HG03432 (cell line): Measurements from ENCODE around the gene SAMHD1.
"Not testable (repeated sequence)": the region's sequence is repeated elsewhere in the genome, so short reads cannot be mapped to it uniquely, and the experiment has no call there.

Source experiments
- ATAC-seq: cut with Tn5 transposase; IDR thresholded peaks from one replicate; pipeline ENCODE4 v1.9.1; 2021; ENCODE audit warnings: mild to moderate bottlenecking, moderate library complexity; ENCODE audit not compliant: unreplicated experiment

SAMHD1 gene

DNA sequence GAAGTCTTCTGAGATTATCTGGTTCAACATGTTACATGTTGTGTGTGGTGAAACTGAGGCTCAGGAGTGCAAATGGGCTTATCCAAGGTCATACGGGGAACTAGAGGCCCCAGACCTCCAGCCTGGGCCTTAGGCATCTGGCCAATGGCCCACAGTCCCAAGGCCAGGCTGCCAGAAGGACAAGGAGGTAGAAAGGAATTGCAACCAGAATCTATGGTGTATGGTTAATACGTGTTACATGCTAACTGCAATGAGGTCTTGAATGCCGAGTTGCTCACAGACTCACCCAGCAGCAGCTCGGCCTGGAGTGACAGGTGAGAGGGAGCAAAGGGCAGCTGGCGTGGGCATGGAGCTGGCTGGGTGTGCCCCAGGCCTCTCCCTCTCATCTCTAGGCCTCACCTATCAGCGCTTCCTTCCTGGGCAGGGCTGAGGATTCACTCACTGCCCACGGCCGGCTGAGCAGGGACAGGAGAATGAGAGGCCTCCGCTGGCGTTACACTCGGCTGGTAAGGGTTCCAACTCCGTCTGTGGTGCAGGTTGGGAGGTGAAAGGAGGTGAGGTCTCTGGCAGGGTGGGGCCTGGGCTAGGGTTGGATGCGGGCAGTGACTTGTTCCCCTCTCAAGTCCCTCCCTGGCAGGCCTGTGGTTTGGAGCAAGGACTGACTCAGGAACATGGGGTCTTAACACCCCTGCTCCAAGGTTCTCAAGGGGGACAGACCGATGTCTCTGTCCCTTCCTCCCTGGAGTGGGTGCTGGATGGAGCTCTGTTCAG lies 75.6 kb downstream of the SAMHD1 start, which contains the start of gene TLDC2:
TLDC2 (plus strand) TSS at position 437 of the 771 bp plus-strand sequence; CDS start at position 474, 37 bp downstream.
- no peak for ATAC-seq

DNA sequence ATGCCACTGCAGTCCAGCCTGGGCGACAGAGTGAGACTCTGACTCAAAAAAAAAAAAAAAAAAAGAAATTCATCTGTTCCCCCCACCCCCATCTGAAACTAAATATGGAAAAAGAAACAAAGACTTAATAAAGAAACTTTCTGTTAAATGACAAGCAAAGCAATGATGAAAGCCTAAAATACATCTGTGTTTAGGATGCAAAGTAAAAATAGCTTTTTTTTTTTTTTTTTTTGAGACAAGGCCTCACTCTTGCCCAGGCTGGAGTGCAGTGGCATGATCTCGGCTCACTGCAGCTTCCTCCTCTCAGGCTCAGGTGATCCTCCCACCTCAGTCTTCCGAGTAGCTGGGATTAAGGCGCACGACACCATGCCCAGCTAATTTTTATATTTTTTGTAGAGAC lies 76.4 kb downstream of the SAMHD1 start:
- ATAC-seq = not testable (repeated sequence)

DNA sequence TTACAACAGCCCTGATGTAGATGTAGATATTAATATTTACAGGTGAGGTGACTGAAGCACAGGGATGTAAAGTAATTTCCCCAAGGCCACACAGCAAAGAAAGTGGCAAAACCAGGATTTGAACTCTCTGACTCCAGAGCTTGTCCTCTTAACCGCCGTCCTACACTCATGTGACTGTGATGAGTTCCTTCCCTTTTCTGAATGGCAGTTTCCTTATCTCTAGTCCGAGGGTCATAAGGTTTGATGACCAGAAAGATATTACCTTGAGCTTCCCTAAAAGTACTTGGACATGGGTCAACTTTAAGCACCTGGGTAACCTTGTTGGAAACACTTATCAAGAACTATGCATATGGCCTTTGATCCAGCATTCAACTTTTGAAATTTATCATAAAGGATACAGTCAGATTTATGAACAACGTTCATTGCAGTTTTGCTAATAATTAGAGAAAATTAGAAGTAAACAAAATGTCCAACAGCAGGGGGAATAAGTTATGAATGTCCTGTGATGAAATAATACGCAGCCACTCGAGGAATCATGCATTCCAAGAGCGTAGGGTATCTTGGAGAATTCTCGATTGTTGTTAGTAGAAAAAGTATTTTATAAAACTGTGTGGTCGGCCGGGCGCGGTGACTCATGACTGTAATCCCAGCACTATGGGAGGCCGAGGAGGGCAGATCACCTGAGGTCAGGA lies 77.9 kb downstream of the SAMHD1 start:
- ATAC-seq = no peak

DNA sequence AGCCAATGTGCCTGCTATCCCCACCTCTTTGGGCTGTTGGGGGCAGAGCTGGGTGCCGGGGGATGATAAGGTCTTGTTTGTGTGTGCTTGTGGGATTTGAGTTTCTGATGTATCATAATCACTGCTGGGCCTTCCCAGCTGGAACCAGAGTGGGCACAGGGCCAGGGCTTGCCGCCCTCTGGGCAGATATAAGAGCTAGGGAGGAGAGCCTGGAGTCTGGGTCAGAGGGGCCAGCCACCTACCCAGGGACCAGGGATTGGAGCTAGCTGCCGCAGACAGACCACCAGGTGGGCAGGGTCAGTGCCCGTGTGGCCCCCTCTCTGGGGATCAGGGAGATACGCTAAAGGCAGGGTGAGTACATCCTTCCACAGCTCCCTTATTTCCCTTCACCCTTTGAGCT lies 78.7 kb downstream of the SAMHD1 start:
- ATAC-seq = no peak

DNA sequence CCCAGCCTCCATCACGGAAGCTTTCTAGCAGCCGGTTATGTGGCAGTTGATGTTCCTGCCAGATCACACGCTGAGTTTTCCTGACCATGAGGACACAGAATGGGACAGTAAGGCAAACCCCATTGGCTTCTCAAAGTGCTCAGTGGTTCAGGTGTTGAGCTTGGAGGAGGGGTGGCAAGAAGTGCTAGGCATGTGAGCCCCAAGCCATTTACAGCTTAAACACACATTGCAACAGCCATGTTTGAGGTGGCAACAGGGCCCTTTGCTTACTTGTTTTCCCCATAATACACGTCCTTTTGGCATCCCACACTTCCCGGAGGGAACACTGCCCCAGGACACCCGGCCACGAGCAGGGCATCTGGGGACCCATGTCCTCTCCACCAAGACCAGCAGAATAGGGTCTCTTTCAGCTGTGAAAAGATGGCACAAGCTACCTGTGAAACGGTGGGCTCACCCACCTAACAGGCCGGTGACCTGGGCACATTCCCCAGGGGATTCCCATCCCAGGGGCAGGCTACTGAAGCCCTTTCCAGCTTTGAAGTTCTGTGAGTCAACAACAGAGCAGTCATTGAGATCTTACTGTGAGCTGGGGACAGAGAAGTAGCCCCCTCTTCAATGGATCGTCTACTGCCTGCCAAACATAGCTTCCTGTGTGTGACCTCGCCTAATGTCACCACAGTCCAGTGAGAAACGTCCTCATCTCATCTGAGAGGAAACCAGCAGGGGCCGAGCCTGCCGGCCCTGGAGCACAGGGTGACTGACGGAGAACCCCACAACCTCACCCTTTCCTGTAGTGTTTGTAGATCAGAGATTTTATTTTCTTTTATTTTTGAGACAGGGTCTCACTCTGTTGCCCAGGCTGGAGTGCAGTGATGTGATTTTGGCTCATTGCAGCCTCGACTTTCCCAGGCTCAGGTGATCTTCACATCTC lies 79.6 kb downstream of the SAMHD1 start:
- no peak for ATAC-seq

DNA sequence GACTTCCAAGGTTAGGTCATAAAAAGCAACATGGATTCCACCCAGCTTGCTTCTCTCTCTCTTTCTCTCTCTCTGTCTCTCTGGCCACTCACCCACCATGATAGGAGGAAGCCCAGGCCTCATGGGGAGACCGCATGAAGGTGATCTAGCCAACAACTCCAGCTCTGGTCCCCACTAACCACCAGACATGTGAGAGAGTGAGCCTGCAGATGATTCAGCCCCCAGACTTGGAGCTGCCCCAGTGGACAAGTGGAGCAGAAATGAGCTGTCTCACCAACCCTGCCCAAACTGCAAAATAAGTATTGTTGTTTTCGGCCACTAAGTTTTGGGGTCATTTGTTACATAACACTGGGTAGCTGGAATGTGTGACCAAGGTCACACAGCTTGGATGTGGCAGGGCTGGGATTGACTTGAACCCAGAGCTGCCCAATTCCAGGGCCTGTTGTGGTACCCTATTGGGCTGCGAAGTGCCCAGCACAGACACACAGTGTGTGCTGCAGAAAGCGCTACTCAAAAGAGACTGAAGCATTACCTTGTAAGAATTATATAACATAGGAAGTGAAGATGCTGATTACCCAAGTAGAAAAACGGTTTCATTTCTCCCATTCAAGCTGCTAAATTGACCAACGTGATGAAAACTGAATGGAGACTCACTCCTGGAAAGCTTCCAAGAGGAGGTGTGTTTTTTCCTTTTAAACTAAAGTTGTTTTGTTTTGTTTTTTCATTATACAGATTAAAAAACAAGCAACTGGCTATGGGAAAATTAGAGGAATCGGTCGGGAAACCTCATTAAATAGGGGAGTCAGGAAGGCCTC lies 84.6 kb downstream of the SAMHD1 start:
- no peak for ATAC-seq

DNA sequence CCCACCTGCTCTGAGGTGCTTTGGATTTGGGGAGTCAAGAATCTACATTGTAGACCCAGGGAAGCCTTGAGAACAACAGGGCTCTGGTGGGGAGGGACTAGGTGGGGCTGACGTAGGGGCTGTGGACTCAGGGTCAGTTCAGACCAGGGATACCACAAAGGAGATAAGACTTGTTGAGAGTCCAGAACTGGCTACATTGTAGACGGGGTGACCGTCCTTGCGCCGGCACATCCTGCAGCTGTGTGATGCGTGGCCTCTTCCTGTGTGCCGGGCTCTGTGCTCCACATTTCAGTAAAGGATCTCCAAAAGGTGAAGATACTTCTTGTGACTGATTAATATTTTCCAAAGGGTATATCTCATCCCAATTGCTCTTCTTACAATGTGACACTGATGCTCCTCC lies 85.3 kb downstream of the SAMHD1 start:
- no peak for ATAC-seq

DNA sequence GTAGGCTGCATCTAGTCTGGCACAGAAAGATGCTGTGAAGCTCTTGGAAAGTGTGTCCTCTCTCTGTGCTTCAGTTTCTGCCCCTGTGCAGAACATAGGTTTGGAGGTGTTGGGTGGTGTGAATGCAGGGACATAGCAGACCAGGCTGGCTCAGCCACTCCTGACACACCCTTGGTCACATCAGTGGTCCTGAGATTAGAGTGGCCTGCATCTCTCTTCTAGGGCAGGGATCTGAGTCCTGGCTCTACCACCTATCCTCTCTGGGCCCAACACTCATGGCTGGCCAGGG lies 85.7 kb downstream of the SAMHD1 start:
- ATAC-seq = no peak

DNA sequence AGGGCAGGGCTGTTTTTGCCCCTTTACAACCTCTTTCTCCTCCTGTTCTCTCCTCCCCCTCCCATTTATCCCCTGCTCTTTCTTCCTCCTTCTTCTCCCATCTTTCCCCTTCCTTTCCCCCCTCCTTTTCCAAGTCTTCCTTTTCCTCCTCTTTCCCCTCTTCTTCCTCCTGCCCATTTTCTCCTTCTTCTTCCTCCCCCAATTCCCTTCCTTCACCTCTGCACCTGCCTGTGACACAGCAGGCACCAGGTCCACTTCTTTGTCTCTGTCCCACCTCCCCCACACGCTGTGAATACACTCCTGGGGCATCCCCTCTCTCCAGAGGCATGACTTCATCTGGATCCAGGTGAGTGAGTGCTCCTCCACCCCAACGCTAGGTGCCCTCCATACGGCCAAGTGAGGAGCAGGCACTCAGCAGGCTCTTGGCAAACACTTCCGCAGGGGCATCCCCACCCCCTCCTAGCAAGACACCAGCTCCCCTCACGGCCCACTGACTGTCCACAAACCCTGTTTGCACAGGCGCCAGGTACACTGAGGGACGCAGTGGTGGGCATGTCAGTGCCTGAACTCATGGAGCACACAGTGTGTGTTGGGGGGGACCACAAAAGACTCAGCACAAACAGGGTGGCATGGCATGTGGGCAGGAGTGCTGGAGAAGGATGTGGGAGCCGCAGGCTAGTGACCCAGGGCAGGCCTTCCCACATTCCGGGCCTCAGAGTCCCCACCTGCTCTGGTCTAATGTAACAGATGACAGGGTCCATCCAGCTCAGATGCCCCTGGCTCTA lies 86.2 kb downstream of the SAMHD1 start:
- ATAC-seq = no peak

DNA sequence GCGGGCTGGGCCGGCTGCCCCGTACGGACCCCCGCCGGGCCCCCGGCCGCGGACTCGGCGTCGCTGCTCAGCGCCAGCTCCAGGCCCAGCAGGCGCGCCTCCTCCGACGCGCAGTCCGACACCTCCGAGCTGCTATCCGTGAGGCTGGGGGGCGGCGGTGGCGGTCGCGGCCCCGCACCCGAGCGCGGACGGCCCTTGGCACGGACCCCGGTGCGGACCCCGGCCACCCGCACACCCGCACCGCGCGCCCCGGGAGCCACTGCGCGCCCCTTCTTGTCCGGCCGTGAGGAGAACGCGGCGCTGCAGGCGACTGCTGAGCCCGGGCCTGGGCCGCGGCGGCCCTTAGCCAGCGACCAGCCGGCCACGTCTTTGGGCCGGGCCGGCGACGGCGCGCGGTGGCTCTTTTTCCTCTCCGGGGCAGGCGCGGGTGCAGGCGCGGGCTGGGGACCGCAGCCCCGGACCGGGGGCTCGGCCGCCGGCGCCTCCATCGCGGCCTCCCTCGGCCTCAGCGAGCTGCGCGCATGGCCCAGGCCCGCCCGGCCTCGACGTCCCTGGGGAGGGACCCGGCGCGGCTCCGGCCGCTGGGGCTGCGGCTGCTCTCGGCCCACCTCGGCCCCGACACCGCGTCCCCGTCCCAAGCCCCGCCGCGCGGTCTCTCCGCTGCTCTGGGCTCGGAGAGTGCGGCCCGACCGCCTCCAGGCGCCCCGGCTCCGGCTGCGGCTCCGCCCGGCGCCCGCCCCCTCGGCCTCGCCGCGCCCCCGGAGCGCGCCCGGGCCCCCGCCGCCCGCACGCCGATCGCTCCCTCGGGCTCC lies 88.4 kb downstream of the SAMHD1 start:
- ATAC-seq = peak; percentile 58

DNA sequence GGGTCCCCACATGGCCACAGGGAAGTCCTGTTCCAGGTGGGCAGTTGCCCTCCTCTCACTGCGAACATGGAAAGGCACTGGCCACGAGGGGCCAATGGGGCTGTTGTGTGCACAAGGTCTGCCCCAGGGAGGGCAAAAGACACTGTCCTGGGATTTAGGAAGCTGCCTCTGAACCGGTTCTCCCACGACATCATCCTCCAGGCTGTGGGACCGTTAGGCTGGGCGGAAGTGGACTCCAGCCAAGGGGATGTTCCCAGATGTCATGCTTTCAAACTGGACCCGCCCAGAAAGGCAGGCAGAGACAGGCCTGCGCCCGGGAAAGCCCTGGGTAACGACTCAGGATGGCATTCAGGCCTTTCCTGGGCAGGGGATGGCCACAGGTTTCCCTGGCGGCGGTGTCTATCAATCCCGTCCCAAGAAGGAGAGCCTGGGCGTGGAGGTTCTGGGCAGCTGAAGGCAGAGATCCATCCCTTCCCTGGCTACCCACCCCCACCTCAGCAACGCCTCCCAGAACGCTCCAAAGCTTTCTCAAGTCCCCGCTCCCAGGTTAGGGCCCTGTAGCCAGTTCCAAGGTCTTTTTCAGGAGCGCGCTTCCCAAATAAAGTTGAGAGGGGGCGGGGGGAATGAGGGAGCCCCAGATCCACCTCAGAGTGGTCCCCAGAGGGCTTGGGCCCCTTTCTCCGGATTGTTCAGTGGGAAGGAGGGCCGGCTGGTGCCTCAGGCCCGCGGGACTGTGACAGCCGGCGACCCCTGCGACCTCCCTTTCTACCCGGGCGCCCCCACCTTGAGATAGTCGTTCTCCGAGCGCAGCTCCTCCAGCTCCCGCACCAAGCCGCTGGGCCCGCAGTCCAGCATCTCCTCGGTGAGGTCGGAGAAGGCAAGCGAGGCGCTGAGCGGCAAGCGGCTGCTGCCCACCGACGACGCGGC lies 89.4 kb downstream of the SAMHD1 start:
- no peak for ATAC-seq

DNA sequence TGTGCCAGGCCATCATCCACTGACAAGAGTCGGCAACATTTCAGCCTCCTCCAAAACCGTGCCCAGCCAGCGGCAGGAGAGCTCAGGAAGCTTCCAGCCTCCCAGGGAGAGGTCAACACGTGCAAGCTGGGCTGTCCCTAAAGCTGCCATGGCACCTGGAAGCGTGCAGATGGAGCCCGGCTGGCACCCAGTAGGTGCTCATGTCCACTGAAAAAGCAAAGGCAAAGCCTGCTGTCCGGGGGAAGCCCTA lies 90.0 kb downstream of the SAMHD1 start:
- ATAC-seq = no peak

DNA sequence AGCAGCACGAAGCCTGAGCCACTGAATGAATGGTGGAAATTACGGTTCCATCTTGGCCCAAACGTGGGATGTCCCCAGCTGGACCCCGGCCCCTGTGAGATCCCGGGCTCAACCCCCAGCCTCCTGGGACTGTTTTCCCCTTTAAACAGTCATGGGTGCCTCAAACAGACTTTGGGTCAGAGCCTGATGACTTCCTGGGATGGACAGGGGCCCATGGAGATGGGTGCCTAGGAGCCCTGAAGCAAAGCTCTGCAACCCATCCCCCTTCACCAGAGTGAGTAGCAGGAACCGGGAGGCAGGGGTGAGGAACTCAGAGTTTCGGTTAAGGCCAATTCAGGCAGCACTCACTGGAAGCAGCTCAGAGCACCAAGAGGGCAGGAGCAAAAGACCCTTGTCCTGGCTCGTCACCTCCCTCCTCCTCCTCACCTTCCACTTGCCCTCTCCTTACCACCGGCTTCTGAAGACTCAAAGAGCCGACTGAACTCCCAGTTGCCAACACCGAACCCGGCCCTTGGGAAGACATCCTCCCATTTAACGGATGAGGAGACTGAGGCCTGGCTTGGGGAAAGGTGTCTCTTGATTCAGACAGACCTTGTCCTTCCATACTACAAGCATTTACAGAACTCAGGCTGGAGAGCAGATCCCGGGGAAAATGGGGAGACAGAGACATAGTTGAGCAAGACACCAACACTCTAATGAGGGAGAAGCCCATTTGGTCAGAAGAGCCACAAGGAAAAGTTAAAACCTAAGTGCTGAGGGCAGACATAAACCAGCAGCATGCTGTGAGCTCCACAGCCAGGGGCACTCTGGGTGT lies 90.5 kb downstream of the SAMHD1 start:
- no peak for ATAC-seq

DNA sequence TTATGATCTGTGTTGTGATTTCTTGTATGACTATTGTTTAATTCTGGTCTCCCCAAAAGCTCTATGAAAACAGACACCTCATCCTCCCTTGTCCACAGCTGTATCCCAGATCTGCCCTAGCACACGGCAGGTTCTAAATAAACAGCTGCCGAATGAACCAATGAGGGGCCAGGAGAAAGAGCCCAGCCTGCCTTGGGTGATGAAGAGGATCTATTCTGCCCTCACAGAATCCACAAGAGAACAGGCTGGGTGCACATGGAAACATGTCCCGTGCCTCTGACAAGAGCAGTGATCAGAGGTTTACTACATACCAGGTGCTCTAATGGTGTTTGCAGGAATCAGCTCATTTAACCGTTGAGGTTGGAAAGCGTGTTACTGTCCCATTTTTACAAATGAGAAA lies 91.2 kb downstream of the SAMHD1 start:
- ATAC-seq = no peak

DNA sequence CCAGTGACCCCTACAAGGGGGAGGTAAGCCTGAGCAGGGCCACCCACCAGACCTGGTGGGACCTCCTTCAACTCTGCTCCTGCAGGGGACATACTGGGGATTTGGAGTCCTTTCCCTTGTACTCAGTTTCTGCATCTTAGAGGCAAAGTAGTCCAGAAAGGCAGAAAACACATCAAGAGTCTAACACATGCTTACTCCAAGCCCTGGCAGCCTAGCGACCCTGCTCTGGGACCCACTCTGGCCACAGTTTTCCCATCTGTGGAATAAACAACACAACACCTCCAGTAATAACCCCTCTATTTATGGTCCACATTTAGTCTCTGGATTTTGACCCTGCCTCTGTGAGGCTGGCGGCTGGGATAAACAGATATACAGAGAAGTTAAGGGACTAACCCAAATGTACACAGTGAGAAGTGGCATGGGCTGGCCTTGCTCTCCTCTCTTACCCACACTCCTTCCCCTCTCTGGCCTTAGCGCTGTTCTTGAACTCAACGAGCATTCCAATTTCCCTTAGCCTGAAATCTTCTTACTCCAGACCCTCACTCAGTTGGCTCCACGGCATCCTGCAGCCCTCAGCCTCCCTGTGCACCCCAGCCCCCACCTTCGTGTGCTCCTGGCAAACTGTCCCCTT lies 91.7 kb downstream of the SAMHD1 start:
- no peak for ATAC-seq

DNA sequence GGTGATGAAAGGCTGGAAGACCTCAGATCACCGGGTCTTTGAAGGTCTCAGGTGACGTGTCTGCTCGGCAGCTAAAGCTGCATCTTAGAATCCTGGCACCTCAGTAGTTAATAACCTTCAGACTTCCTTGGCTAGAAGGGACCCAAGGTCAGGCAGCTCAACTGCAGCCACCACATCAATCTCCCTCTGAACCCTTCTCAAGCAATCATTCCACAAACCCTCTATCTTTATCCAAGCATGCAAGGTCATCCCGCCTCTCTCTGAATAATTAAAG lies 92.3 kb downstream of the SAMHD1 start:
- ATAC-seq = no peak
